ENCODE data around the gene TBC1D12.
A peak's percentile ranks its signal among the peaks of the same experiment; 100 is the strongest.
"Not testable (repeated sequence)": the region's sequence is repeated elsewhere in the genome, so short reads cannot be mapped to it uniquely, and the experiment has no call there.

TBC1D12 gene

DNA sequence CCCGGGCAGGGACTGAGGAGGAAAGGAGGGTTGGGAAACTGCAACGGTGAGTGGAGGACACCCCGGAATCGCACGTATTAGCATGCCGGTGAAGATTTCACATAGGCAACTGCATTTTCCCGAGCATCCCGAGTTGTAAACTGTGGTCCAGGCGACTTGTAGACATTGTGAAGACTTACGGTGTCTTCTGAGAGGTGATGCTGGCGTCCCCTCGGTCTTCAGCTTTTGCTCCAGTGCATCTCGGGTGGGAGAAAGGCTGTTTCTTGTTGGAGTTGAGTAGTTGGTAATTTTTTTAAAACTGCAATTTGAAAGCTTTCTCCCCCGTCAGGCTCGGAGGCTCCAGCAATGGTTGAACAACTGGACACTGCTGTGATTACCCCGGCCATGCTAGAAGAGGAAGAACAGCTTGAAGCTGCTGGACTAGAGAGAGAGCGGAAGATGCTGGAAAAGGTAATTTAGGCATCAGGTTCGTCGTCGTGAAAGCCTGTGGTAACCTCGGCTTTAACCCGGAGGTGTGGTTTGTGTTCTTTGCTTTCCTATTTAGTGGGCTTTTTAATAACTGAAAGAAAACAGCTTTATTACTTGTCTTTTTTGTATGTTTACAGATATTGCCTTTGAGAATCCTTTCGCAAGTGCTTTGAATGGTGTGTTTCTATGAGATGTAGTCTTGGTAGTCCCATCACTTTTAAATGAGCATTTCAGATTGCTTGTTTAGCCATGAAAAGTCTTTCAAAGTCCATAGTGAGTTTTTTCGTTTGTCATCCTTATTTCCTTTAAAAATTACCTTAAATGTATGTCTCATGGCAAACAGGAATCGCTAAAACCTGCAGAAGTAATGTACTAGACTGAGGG, 143.9 kb downstream of the TBC1D12 start:
- peak in 1 of 5 experiments; percentile 36 for DNase-seq

DNA sequence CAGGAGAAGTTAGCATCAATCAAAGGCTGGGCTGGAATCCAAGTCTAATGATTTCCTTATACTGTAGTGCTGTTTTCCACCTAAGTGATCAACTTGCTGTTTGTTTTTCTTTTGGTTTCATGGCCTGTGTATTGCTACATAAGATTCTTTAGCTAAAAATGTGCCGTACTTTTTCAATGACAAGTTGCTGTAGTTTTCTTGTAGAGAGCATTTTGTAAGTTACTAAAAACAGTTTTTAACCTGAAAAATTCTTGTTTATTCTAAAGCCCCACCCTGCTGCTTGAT, 144.5 kb downstream of the TBC1D12 start:
- DNase-seq = peak in 1 of 5 experiments; percentile 12

DNA sequence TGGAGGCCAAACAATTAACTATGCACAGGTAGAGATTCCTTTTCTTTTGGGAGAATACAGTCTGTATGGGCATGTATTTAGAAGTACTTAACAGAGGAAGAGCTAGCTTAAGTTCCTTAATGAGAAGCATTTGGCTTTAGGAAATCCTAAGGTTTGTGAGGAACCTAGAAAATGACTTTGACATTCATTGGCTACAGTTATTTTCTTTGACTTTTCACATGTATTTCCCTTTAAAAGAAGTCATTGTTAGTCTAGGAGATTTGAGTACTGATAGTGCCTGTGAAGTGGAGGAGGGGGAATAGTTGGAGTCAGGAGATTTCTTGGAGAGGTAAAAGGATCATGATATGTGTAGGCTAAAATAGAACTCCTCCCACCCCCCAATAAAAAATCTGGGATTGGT, 146.9 kb downstream of the TBC1D12 start:
- DNase-seq = no peak

DNA sequence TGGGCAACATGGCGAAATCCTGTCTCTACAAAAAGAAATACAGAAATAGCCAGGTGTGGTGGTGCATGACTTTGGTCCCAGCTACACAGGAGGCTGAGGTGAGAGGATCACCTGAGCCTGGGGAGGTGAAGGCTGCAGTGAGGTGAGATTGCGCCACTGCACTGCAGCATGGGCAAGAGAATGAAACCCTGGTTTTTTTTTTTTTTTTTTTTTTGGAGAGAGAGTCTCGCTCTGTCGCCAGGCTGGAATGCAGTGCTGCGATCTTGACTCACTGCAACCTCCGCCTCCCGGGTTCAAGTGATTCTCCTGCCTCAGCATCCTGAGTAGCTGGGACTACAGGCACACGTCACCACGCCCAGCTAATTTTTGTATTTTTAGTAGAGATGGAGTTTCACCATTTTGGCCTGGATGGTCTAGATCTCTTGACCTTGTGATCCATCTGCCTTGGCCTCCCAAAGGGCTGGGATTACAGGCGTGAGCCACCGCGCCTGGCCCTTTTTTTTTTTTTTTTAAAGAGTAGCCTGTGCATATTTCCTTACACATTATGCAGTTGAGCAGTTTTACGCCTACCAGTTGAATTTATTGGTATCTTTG, 165.5 kb downstream of the TBC1D12 start:
- DNase-seq = not testable (repeated sequence)

DNA sequence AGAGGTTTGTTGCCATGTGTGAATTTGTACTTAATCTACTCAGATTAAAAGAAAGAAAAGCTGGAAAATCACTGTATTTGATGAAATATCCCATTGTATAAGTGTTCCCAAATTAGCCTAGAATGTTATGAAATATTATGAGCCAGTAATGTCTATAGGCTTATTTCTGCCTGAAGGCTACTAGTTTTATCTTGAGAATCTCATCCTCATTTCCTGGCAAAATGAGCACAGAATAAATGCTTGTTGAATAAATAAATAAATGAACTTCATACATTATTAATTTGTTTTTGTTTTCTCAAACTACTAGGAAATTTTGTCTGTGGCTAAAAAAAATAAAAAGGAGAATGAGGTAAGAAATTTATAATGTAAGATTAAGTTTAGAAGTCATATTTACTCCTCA, 168.7 kb downstream of the TBC1D12 start:
- no peak for DNase-seq

DNA sequence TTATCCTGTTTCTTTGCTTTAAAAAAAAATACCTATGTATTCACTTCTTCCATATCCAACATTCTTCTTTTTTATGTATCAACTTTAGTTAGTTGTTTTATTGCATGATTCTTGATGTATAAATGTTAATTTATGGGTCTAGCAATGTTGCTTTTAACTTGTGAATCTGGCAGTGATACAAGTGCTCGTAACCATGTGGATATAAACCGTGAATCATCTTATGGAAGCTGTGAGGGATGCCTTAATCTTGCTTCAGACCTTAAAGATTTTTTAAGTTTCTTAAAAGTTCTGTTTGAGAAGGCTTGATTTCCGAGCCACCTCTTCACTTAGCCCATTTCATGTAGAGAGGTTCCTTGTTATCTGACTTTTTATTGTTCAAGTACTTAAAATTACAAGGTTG, 169.2 kb downstream of the TBC1D12 start:
- no peak for DNase-seq

DNA sequence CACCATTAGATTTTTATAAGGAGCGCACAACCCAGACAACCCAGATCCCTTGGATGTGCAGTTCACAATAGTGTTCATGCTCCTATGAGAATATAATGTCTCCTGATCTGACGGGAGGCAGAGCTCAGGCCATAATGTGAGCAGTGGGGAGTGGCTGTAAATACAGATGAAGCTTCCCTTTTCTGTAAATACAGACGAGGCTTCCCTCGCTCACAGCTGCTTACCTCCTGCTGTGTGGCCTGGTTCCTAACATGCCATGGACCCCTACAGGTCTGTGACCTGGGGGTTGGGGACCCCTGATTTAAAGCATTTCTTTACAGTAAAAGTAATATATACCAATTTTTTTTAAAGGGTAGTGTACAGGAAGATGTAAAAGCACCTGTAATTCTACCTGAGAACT, 176.4 kb downstream of the TBC1D12 start:
- DNase-seq = no peak

DNA sequence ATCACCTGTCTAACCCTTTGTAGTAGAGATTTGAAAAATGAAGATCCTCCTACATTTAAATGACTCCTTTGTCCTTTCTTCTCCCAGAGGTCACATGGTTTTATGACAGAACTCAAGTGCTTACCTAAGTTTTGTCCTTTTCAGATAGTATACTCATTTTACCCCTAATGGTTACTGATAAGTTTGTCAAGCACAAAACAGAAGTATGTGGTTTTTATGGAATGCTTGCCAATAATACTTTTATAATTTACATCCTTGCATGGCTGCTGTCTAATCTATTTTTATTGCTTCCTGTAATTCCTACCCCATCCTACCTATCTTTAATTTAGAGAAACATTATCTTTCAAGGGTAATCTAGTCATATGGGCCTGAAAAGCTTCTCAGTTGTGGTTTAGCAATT, 180.8 kb downstream of the TBC1D12 start:
- no peak for DNase-seq
